T47D (cell line): ENCODE measurements around the gene HSPG2.
"Not testable (repeated sequence)": the region's sequence is repeated elsewhere in the genome, so short reads cannot be mapped to it uniquely, and the experiment has no call there.

Source experiments
- DNase-seq, 2 experiments: peaks; one replicate each; pipeline versions ENCODE4 v3.0.0 to v3.0.0-alpha.2; 2011 to 2012; ENCODE audit warnings: low read depth in 1 of 2, low spot score in 1 of 2
- JUND ChIP-seq: IDR thresholded peaks from 2 replicates; pipeline ENCODE4 v1.6.1; 2012; ENCODE audit warnings: low read depth
- in situ Hi-C: cut with HindIII; loops from 2 replicates; pipeline ENCODE4 v1.10.0; 2016; ENCODE audit warnings: low sequenced_read_pairs, low pct_unique_long_range_greater_than_20kb

Gene HSPG2

GRCh38 chr1:21811875-21812305 is 125.2 kb downstream of the HSPG2 start, which contains the start of gene LDLRAD2:
Gene LDLRAD2 (plus strand): TSS chr1:21812265. CDS start chr1:21812452, 187 bp downstream.
- DNase-seq = no peak
- in situ Hi-C loops = no loop called here
- no peak for TF ChIP-seq JUND

- in situ Hi-C loops = no loop called here
- no peak for DNase-seq
- no peak for TF ChIP-seq JUND
Measured at GRCh38 chr1:21804536-21804935, 132.6 kb downstream of the HSPG2 start.

- in situ Hi-C loops = no loop called here
- DNase-seq = no peak
- no peak for TF ChIP-seq JUND
Measured at GRCh38 chr1:21801100-21801499, 136.0 kb downstream of the HSPG2 start.

- no peak for DNase-seq
- no peak for TF ChIP-seq JUND
- in situ Hi-C loops = no loop called here
Measured at GRCh38 chr1:21799730-21800129, 137.4 kb downstream of the HSPG2 start.

- no peak for TF ChIP-seq JUND
- no peak for DNase-seq
- in situ Hi-C loops = no loop called here
Measured at GRCh38 chr1:21795075-21795474, 142.0 kb downstream of the HSPG2 start.

GRCh38 chr1:21794656-21795055 is 142.5 kb downstream of the HSPG2 start:
- no peak for DNase-seq
- in situ Hi-C loops = no loop called here
- TF ChIP-seq JUND = no peak

- TF ChIP-seq JUND = no peak
- in situ Hi-C loops = no loop called here
- DNase-seq = no peak
Measured at GRCh38 chr1:21793104-21793503, 144.0 kb downstream of the HSPG2 start.

- no peak for TF ChIP-seq JUND
- in situ Hi-C loops = no loop called here
- no peak for DNase-seq
Measured at GRCh38 chr1:21786640-21787039, 150.5 kb downstream of the HSPG2 start.

- in situ Hi-C loops = not testable (repeated sequence)
Measured at GRCh38 chr1:21785764-21786163, 151.3 kb downstream of the HSPG2 start.

GRCh38 chr1:21783679-21784603 is 153.2 kb downstream of the HSPG2 start:
- DNase-seq = peak in 1 of 2 experiments; percentile 97
- in situ Hi-C loops = no loop called here
- TF ChIP-seq JUND = no peak

More at GRCh38 chr1:21785764-21786163, 151.3 kb downstream of the HSPG2 start:
- not testable (repeated sequence) for DNase-seq

- TF ChIP-seq JUND = no peak
- peak; percentile 38 to 95 for DNase-seq
- in situ Hi-C loops = no loop called here
Measured at GRCh38 chr1:21782868-21783678, 154.0 kb downstream of the HSPG2 start, which contains the start of gene USP48. Gene USP48 (minus strand): TSS chr1:21783149. CDS start chr1:21782957, 192 bp downstream.

- peak in 1 of 2 experiments; percentile 67 for DNase-seq
- TF ChIP-seq JUND = no peak
- in situ Hi-C loops = no loop called here
Measured at GRCh38 chr1:21782349-21782867, 154.7 kb downstream of the HSPG2 start.

- DNase-seq = peak in 1 of 2 experiments; percentile 19
- in situ Hi-C loops = no loop called here
- TF ChIP-seq JUND = no peak
Measured at GRCh38 chr1:21781815-21782348, 155.2 kb downstream of the HSPG2 start.
